Peyer's patch (tissue), 4 donors: ENCODE measurements around the gene HAUS1. TPM values are rescaled to one million over a fixed set of nuclear protein-coding genes. Genes with fewer than 3 reads are reported as not detected.
"Not testable (repeated sequence)": the region's sequence is repeated elsewhere in the genome, so short reads cannot be mapped to it uniquely, and the experiment has no call there.

Experiments
- DNase-seq, 3 donors: peaks; one replicate each; pipeline ENCODE4 v3.0.0-alpha.2; 2017 to 2019
- H3K27ac ChIP-seq, 4 donors: fragments of 200-600 bp; sonication (generic); one replicate each; pipeline ENCODE4 v1.5.1; 2016 to 2019
- H3K27me3 ChIP-seq, 2 donors: fragments of 200-600 bp; sonication (generic); one replicate each; pipeline ENCODE4 v1.5.1; 2019
- H3K36me3 ChIP-seq, 3 donors: fragments of 200-600 bp; sonication (generic); one replicate each; pipeline ENCODE4 v1.5.1; 2016 to 2019
- H3K4me1 ChIP-seq, 4 donors: fragments of 200-600 bp; sonication (generic); one replicate each; pipeline ENCODE4 v1.5.1; 2016 to 2019
- H3K4me3 ChIP-seq, 4 donors: fragments of 200-600 bp; sonication (generic); 1 replicate in 3 of 4; 2 replicates in 1 of 4; pipeline ENCODE4 v1.5.1; 2016 to 2019; ENCODE audit warnings: mild to moderate bottlenecking in 1 of 4
- H3K9me3 ChIP-seq, 4 donors: fragments of 200-600 bp; sonication (generic); one replicate each; pipeline ENCODE4 v1.5.1; 2016 to 2019; ENCODE audit warnings: mild to moderate bottlenecking in 1 of 4
- CTCF ChIP-seq, 6 experiments: fragments of 450-650 bp in 4 of 6; fragments of 200-600 bp in 2 of 6; sonication (generic) in 1 of 6; IDR thresholded peaks; one replicate each; pipeline ENCODE4 v1.5.1; 2017 to 2019; ENCODE audit warnings: antibody characterized with exemption in 6 of 6, mild to moderate bottlenecking in 3 of 6, moderate library complexity in 1 of 6
- POLR2A ChIP-seq, 2 donors: fragments of 450-650 bp; IDR thresholded peaks; one replicate each; pipeline ENCODE4 v1.5.1; 2017; ENCODE audit warnings: antibody characterized with exemption in 2 of 2, mild to moderate bottlenecking in 2 of 2, moderate library complexity in 2 of 2
- total RNA-seq, 4 donors: library from RNA; depleted of rRNA; stranded (reverse); fragments of >200 nt; gene quantifications; one replicate each; pipeline ENCODE4 v1.1.0, GENCODE V29; 2016

Gene HAUS1
- total RNA-seq, 4 donors from 2014 or later = 24.1 to 54.8 (median 37.3) TPM

- no peak overlapping the region for H3K4me3 ChIP-seq
- no peaks in the 10 kb centered on the region for H3K27me3 ChIP-seq
- no peak for DNase-seq
- no peak overlapping the region for H3K27ac ChIP-seq
- H3K36me3 ChIP-seq = peaks cover 0 to 55% (median 0%) of the 10 kb centered on the region in 3 donors
- no peaks in the 10 kb centered on the region for H3K9me3 ChIP-seq
- H3K4me1 ChIP-seq = no peaks in the 10 kb centered on the region
- TF ChIP-seq POLR2A (IDR thresholded peaks at IDR 0.05) = no peak
- no peak for TF ChIP-seq CTCF (IDR thresholded peaks at IDR 0.05)
These were observed 24.8 kb upstream of the HAUS1 start for GRCh38 chr18:46079336-46079735.

DNA sequence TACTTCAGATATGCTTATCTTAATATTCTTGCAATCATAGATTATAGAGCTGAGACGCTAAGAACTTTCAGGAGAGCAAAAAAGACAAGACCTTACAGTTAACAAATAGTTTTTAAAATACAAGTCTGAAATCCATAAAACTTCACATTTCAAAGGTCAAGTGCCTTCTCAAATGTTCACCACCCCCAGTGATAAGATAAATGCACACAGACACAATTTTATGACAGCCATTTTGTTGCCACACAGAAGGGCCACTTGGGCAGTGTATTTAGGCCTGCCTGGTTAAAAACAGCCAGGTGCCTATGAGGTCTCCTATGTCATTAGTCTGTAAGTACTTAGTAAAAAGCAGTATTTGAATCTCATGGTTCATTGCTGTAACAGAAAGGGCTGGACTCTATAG is 24.0 kb upstream of the HAUS1 start:
- H3K27me3 ChIP-seq = no peaks in the 10 kb centered on the region
- no peaks in the 10 kb centered on the region for H3K9me3 ChIP-seq
- no peak overlapping the region for H3K4me3 ChIP-seq
- TF ChIP-seq CTCF (IDR thresholded peaks at IDR 0.05) (no peak), POLR2A (IDR thresholded peaks at IDR 0.05) (no peak)
- peaks cover 0 to 63% (median 2%) of the 10 kb centered on the region in 3 donors for H3K36me3 ChIP-seq
- no peaks in the 10 kb centered on the region for H3K4me1 ChIP-seq
- DNase-seq = peak in 1 of 3 donors; percentile 1
- H3K27ac ChIP-seq = no peak overlapping the region

DNA sequence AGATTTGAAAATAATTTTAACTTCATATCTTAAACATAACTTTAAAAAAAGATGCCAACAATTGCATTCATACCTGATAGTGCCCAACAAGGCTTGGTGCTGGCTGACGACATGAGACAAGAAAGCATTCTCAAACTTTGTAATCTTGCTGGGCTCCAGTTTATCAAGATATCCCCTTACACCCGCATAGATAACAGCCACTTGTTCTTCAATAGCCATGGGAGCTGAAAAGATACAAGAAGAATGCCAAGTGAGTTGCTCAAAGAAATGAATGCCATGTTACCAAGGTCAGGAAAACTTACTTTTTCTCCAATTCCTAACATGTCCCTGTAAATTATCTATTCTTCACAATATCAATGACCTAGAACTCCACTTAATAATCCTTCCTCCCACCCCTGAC is 19.8 kb upstream of the HAUS1 start:
- H3K4me1 ChIP-seq = no peaks in the 10 kb centered on the region
- H3K27me3 ChIP-seq = no peaks in the 10 kb centered on the region
- H3K4me3 ChIP-seq = no peak overlapping the region
- TF ChIP-seq CTCF (IDR thresholded peaks at IDR 0.05) (no peak), POLR2A (IDR thresholded peaks at IDR 0.05) (no peak)
- peaks cover 3 to 98% (median 9%) of the 10 kb centered on the region in 3 donors for H3K36me3 ChIP-seq
- no peak overlapping the region for H3K27ac ChIP-seq
- no peaks in the 10 kb centered on the region for H3K9me3 ChIP-seq
- DNase-seq = peak in 1 of 3 donors; percentile 7

DNA sequence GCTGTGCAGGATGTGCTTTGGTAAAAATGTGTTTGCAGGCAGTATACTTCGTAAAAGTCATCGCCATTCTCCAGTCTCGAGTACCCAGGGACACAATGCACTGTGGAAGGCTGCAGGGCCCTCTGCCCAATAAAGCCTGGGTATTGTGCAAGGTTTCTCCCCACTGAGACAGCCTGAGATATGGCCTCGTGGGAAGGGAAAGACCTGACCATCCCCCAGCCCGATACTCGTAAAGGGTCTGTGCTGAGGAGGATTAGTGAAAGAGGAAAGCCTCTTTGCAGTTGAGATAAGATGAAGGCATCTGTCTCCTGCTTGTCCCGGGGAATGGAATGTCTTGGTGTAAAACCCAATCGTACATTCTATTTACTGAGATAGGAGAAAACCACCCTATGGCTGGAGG is 15.7 kb upstream of the HAUS1 start:
- not testable (repeated sequence) for H3K27ac ChIP-seq

GRCh38 chr18:46095532-46095931 is 8.7 kb upstream of the HAUS1 start:
- Histone ChIP-seq H3K27me3 (no peaks in the 10 kb centered on the region), H3K36me3 (peaks cover 0 to 44% (median 0%) of the 10 kb centered on the region in 3 donors), H3K27ac (no peak overlapping the region), H3K9me3 (no peaks in the 10 kb centered on the region), H3K4me1 (peaks cover 0 to 37% (median 5%) of the 10 kb centered on the region in 4 donors), H3K4me3 (no peak overlapping the region)
- DNase-seq = peak in 1 of 3 donors; percentile 22
- TF ChIP-seq CTCF (IDR thresholded peaks at IDR 0.05) = no peak
- TF ChIP-seq POLR2A (IDR thresholded peaks at IDR 0.05) = no peak

More for the DNA sequence above, 15.7 kb upstream of the HAUS1 start:
- peak in 1 of 3 donors; percentile 27 for DNase-seq
- not testable (repeated sequence) for H3K9me3 ChIP-seq, H3K27me3 ChIP-seq, H3K4me1 ChIP-seq, H3K4me3 ChIP-seq
- H3K36me3 ChIP-seq = peaks cover 4 to 100% (median 11%) of the 10 kb centered on the region in 3 donors

GRCh38 chr18:46096651-46097300 is 7.4 kb upstream of the HAUS1 start:
- Histone ChIP-seq H3K9me3 (no peaks in the 10 kb centered on the region), H3K4me3 (peak overlapping the region; percentile 85 to 98 (median 94)), H3K27me3 (no peaks in the 10 kb centered on the region), H3K4me1 (peaks cover 0 to 37% (median 5%) of the 10 kb centered on the region in 4 donors), H3K27ac (peak overlapping the region; percentile 85 to 98 (median 94)), H3K36me3 (peaks cover 0 to 32% (median 0%) of the 10 kb centered on the region in 3 donors)
- TF ChIP-seq POLR2A (IDR thresholded peaks at IDR 0.05) (no peak), CTCF (IDR thresholded peaks at IDR 0.05) (peak in 1 of 6 experiments; percentile 20)
- peak in 1 of 3 donors; percentile 48 for DNase-seq
